Parathyroid adenoma (tissue), 2 donors: ENCODE results near the gene LCN15.
A peak's percentile ranks its signal among the peaks of the same experiment; 100 is the strongest.

Experiments
- H2AFZ ChIP-seq: fragments of 300-600 bp; sonication (generic); one replicate; pipeline ENCODE4 v1.7.0; 2017; ENCODE audit warnings: antibody characterized with exemption, mild to moderate bottlenecking
- H3K27ac ChIP-seq: fragments of 300-600 bp; sonication (generic); one replicate; pipeline ENCODE4 v1.7.0; 2017
- H3K27me3 ChIP-seq: fragments of 300-600 bp; sonication (generic); one replicate; pipeline ENCODE4 v1.7.0; 2017; ENCODE audit warnings: low read length; ENCODE audit not compliant: control insufficient read depth, insufficient read depth
- H3K36me3 ChIP-seq: fragments of 300-600 bp; sonication (generic); one replicate; pipeline ENCODE4 v1.7.0; 2017; ENCODE audit warnings: low read length; ENCODE audit not compliant: control insufficient read depth, insufficient read depth
- H3K4me1 ChIP-seq: fragments of 300-600 bp; sonication (generic); one replicate; pipeline ENCODE4 v1.7.0; 2017; ENCODE audit warnings: control low read depth
- H3K4me2 ChIP-seq: fragments of 300-600 bp; sonication (generic); one replicate; pipeline ENCODE4 v1.7.0; 2017; ENCODE audit warnings: low read length
- H3K4me3 ChIP-seq: fragments of 300-600 bp; sonication (generic); one replicate; pipeline ENCODE4 v1.7.0; 2017; ENCODE audit warnings: low read depth, low read length
- H3K79me2 ChIP-seq: fragments of 300-600 bp; sonication (generic); one replicate; pipeline ENCODE4 v1.7.0; 2017; ENCODE audit warnings: control low read depth
- H3K9ac ChIP-seq: fragments of 300-600 bp; sonication (generic); one replicate; pipeline ENCODE4 v1.7.0; 2017; ENCODE audit warnings: mild to moderate bottlenecking
- H3K9me3 ChIP-seq: fragments of 300-600 bp; sonication (generic); one replicate; pipeline ENCODE4 v1.7.0; 2017; ENCODE audit warnings: low read length; ENCODE audit not compliant: control insufficient read depth
- CTCF ChIP-seq: fragments of 300-600 bp; sonication (generic); IDR thresholded peaks from one replicate; pipeline ENCODE4 v1.7.0; 2017; ENCODE audit warnings: antibody characterized with exemption, mild to moderate bottlenecking
- donor health status: primary hyperparathyroidism.

The LCN15 gene

DNA sequence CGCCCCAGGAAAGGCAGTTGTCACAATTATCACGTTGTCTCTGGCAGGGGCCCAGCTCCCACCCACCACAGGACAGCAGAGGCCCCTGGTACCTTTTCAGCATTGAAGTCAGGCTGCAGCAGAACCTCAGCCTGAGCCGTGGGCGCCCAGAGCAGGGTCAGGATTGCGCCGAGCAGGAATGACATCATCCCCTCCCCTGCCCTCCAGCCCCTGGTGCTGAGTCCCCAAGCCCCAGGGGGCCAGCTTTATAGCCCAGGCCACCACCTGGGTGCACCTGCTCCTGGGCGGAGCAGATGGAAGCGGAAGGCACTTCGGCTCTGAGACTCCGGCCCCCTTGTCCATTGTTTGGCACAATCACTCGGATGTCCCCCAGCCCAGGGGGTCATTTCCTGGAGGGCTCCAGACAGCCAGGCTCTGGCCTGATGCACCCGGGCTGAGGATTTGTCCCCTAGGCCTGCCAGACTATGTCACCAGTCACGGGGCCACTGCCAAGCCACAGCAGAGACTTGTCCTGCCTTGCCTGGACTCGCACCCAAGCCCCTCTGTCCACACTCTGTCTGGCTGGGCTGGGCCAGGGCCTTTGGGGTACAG is at the start of gene LCN15:
Gene LCN15, minus strand, starts transcription at position 218 of the 591 bp plus-strand sequence. Its CDS starts 30 bp downstream, at position 188.
- Histone ChIP-seq H3K4me3 (no peak within 1 kb of the TSS), H3K79me2 (no peaks in the 10 kb centered on the region), H3K9ac (no peak within 1 kb of the TSS), H3K27me3 (no peaks in the 10 kb centered on the region), H3K4me1 (no peaks in the 10 kb centered on the region), H3K36me3 (no peaks in the 10 kb centered on the region), H3K27ac (no peak within 1 kb of the TSS), H3K4me2 (no peak within 1 kb of the TSS), H2AFZ (no peak within 1 kb of the TSS), H3K9me3 (no peaks in the 10 kb centered on the region)
- TF ChIP-seq CTCF: no peak

DNA sequence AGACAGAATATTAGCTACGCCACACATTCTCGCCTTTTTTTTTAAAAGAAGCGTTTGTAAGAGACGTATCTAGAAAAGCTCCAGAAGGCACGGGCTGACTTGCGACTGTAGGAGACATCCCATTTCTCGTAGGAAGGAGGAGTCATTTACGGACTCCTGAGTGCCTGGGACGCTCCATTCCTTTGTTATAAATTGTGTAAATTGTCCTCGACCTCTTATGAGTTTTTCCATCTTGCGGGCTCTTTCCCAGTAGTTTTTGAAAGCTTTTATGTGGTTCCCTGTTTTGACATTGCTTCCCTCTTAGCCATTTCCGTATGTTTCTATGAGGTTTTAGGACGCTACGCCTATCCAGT is 44.5 kb upstream of the LCN15 start:
- no peak overlapping the region for H3K27ac ChIP-seq
- H3K27me3 ChIP-seq: no peaks in the 10 kb centered on the region

DNA sequence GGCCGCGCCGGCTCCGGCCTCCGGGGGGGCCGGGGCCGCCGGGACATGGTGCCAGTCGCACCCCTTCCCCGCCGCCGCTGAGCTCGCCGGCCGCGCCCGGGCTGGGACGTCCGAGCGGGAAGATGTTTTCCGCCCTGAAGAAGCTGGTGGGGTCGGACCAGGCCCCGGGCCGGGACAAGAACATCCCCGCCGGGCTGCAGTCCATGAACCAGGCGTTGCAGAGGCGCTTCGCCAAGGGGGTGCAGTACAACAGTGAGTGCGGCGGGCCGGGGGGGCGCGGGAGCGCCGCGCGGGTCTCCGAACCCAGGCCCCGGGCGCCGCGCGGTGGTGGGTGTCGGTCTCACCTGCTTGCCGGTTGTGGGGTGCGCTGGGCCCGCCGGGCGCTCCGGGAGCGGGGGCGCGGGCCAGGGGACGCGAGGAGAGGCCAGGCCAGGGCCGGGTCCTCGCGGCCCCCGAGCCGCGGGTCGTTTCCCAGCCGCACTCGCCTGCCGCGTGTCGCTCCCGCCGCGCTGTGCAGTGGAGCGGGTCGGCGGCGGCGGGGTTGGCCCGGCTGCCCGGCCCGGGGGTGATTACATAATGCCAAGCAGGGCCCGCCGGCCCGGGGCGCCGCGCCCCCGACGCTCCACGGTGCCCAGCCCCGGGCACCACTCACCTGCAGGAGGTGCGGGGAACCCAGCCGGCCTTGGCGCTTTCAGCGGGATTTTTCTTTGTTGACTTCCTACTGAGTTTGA is 43.9 kb upstream of the LCN15 start:
- no peaks in the 10 kb centered on the region for H3K27me3 ChIP-seq
- no peak for TF ChIP-seq CTCF
- peak overlapping the region; percentile 42 for H2AFZ ChIP-seq
- H3K36me3 ChIP-seq: no peaks in the 10 kb centered on the region
- H3K4me3 ChIP-seq: peak overlapping the region; percentile 67
- H3K9me3 ChIP-seq: no peaks in the 10 kb centered on the region
- peak overlapping the region; percentile 77 for H3K4me2 ChIP-seq
- no peak overlapping the region for H3K27ac ChIP-seq
- H3K9ac ChIP-seq: no peak overlapping the region
- H3K4me1 ChIP-seq: no peaks in the 10 kb centered on the region
- H3K79me2 ChIP-seq: no peaks in the 10 kb centered on the region

More for the DNA sequence above, 44.5 kb upstream of the LCN15 start:
- H3K9me3 ChIP-seq: no peaks in the 10 kb centered on the region
- no peaks in the 10 kb centered on the region for H3K79me2 ChIP-seq
- H3K4me1 ChIP-seq: no peaks in the 10 kb centered on the region
- no peaks in the 10 kb centered on the region for H3K36me3 ChIP-seq
- H3K9ac ChIP-seq: no peak overlapping the region
- peak overlapping the region; percentile 77 for H3K4me2 ChIP-seq
- peak overlapping the region; percentile 8 for H2AFZ ChIP-seq
- no peak for TF ChIP-seq CTCF
- peak overlapping the region; percentile 67 for H3K4me3 ChIP-seq

DNA sequence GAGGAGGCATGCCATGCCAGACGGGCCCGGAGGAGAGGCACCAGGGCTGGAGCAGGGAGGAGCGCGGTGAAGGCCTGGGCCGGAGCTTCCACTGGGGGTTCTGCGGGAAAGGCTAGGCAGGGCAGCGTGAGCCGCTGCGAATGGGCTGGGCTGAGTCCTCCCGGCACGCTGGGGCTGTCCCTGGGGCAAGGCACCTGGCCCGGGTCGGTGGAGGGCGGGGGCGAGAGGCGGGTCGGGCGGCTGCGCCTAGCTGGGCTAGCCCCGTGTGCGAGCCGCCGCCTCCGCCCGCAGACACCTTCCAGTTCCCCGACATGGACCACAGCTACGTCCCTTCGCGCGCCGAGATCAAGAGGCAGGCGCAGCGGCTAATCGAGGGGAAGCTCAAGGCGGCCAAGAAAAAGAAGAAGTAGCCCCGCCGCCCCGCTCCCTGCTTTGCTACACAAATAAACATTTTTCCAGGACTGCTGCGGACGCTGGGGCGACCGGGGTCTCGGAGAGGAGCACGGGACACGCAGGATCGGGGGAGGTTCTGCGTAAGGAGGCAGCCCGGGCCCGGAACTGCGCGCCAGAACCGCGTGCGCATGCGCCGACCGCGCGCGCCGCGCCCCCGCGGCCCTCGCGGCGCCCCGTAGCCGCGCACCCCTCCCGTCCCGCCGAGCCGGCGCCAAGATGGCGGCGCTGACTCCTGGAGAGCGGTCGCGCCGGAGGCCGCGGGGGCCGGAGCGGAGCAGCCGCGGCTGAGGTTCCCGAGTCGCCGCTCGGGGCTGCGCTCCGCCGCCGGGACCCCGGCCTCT is 43.2 kb upstream of the LCN15 start, which contains the start of gene RABL6:
Gene RABL6, plus strand, starts transcription at position 668 of the 794 bp plus-strand sequence. CDS start 249 bp downstream, outside the sequence.
- Histone ChIP-seq H3K4me1 (no peaks in the 10 kb centered on the region), H3K4me2 (peak within 1 kb of the TSS; percentile 92), H3K9me3 (no peaks in the 10 kb centered on the region), H3K79me2 (no peaks in the 10 kb centered on the region), H3K27ac (peak within 1 kb of the TSS; percentile 73), H3K9ac (no peak within 1 kb of the TSS), H2AFZ (peak within 1 kb of the TSS; percentile 91), H3K27me3 (no peaks in the 10 kb centered on the region), H3K4me3 (peak within 1 kb of the TSS; percentile 73), H3K36me3 (no peaks in the 10 kb centered on the region)
- TF ChIP-seq CTCF: no peak
